ENCODE results near the gene CCDC39.

CCDC39 gene

DNA sequence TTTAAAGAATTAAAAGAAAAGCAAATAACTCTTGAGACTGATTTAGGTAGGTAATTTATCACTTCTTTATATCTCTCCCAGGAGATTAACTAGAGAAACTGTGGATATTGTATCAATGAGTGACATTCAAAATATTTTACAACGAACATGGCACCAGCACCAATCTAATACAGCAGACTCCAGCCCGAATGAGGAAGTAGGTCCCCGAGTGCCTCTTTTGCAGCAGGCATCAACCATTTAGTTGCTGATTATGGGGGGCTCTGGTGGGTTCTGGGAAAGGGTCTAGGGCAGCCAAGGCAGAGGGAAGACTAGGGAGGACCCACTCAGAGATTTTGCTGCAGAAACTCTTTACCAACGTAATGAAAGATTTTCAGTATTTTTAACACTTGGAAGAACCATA lies 109.1 kb downstream of the CCDC39 start:
- no peak for DNase-seq (ENCODE audit: low read depth in 1 of 2, low spot score in 1 of 2)
- in situ Hi-C loops (cut with HindIII; ENCODE audit: low pct_unique_long_range_greater_than_20kb, low sequenced_read_pairs), result no loop called here
- TF ChIP-seq JUND (IDR thresholded peaks at IDR 0.05; ENCODE audit: low read depth), result no peak

DNA sequence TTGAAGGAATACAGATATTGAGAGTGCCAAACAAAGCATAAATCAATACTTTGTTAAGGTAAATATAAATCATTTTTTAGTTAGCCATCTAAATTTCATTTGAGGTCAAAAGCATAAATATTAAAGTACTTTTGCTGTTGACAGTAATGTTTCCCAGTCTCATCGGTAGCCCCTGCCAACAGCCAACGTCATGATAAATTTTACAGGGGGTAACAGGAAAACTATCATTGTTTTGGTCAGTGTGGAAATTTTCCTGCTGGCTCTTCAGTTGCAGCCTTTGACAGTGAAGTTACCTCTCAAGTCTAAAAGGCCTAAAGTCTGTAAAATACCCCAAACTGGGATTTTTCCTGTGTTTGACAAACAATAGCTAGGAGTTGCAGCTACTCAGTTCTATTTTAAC lies 114.6 kb downstream of the CCDC39 start:
- no peak for TF ChIP-seq JUND (IDR thresholded peaks at IDR 0.05; ENCODE audit: low read depth)
- in situ Hi-C loops (cut with HindIII; ENCODE audit: low pct_unique_long_range_greater_than_20kb, low sequenced_read_pairs), result no loop called here
- no peak for DNase-seq (ENCODE audit: low read depth in 1 of 2, low spot score in 1 of 2)
